Thoracic aorta (tissue), 2 donors: ENCODE data around the gene CTIF. TPM values are rescaled to one million over a fixed set of nuclear protein-coding genes. Genes with fewer than 3 reads are reported as not detected.
A peak's percentile ranks its signal among the peaks of the same experiment; 100 is the strongest.

Experiments used
- ATAC-seq: fragments of 150-250 bp; one replicate; pipeline ENCODE4 v1.8.0; 2017; ENCODE audit warnings: low read depth; ENCODE audit not compliant: insufficient number of reproducible peaks, low FRiP score
- DNase-seq: peaks from one replicate; pipeline ENCODE4 v3.0.0-alpha.2; 2020; ENCODE audit warnings: low spot score
- H3K27ac ChIP-seq, 2 donors: fragments of 200-600 bp; sonication (generic); 1 replicate in 1 of 2; 2 replicates in 1 of 2; pipeline ENCODE4 v1.5.1; 2016; ENCODE audit warnings: mild to moderate bottlenecking in 2 of 2, moderate library complexity in 2 of 2
- H3K27me3 ChIP-seq: fragments of 200-600 bp; sonication (generic); replicated peaks from 2 replicates; pipeline ENCODE4 v1.6.0; 2016; ENCODE audit warnings: mild to moderate bottlenecking; ENCODE audit not compliant: insufficient read depth
- H3K36me3 ChIP-seq: fragments of 200-600 bp; sonication (generic); one replicate; pipeline ENCODE4 v1.5.1; 2016
- H3K4me1 ChIP-seq, 2 donors: fragments of 200-600 bp; sonication (generic); 1 replicate in 1 of 2; 2 replicates in 1 of 2; pipeline versions ENCODE4 v1.5.1 to v1.6.0; 2016; ENCODE audit warnings: low read depth in 2 of 2, mild to moderate bottlenecking in 1 of 2; ENCODE audit not compliant: control insufficient read depth in 1 of 2
- H3K4me3 ChIP-seq: fragments of 200-600 bp; sonication (generic); 2 replicates; pipeline ENCODE4 v1.5.1; 2016; ENCODE audit warnings: mild to moderate bottlenecking
- H3K9me3 ChIP-seq: fragments of 200-600 bp; sonication (generic); 2 replicates; pipeline ENCODE4 v1.5.1; 2016
- CTCF ChIP-seq: fragments of 200-600 bp; sonication (generic); IDR thresholded peaks from one replicate; pipeline ENCODE4 v1.5.1; 2019; ENCODE audit warnings: antibody characterized with exemption
- total RNA-seq, 2 donors: library from RNA; depleted of rRNA; stranded (reverse); fragments of >200 nt; gene quantifications; one replicate each; pipeline versions ENCODE4 v1.1.0 to v1.2.3, GENCODE V29; 2016

The CTIF gene
- total RNA-seq, 2 donors from 2014 or later, result 63.3 to 125 TPM

DNA sequence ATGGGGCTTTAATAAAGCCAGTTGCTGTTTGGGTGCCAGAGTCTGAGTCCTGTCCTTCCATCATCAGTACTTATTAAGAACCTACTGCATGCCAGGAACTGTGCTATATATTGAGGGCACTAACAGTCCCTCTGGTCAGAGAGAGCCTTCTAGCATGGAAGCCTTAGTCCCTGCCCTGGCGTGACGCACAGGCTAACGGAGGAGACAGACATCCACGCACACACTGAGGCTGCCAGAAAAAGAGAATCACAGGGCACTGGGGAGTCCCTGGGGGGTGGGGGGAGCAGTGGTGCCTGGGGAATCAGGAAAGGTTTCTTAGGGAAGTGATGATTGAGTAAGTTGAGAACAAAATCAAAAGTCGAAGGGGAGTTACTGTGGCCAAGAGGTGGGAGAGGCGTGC is 31.5 kb downstream of the CTIF start:
- H3K4me3 ChIP-seq, result no peak overlapping the region
- DNase-seq (no peak), ATAC-seq (no peak)
- no peaks in the 10 kb centered on the region for H3K9me3 ChIP-seq
- peak overlapping the region in 1 of 2 donors; percentile 21 for H3K27ac ChIP-seq
- no peak for TF ChIP-seq CTCF
- no peaks in the 10 kb centered on the region for H3K27me3 ChIP-seq
- no peaks in the 10 kb centered on the region for H3K36me3 ChIP-seq
- H3K4me1 ChIP-seq, result peaks cover 18 to 35% of the 10 kb centered on the region in 2 donors

DNA sequence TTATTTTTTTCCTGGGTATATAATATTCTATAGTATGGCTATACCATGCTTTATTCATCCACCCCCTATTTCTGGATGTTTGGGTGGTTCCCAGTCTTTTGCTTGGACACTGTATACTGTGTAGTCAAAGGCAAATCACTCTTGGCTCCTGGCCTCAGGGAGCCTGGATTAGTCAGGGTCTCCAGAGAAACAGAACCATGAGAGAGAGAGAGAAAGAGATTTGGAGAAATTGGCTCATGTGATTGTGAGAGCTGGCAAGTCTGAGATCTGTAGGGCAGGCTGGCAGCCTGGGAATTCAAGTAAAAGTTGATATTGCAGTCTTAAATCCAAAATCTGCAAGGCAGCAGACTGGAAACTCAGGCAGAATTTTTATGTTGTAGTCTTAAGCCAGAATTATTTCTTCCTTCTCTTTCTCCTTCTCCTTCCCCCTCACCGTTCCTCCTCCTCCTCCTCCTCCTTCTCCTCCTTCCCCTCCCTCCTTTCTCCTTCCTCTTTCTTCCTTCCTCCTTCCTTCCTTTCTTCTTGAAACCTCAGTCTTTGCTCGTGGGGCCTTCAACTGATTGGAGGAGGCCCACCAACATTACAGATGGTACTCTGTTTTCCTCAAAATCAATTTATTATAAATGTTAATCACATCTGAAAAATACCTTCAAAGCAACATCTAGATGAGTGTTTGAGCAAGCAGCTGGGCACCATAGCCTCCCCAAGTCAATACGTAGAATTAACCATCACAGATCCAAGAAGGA is 33.0 kb downstream of the CTIF start:
- ATAC-seq (no peak), DNase-seq (no peak)
- H3K4me3 ChIP-seq, result no peak overlapping the region
- no peak for TF ChIP-seq CTCF
- H3K27me3 ChIP-seq, result no peaks in the 10 kb centered on the region
- no peaks in the 10 kb centered on the region for H3K9me3 ChIP-seq
- peaks cover 26 to 50% of the 10 kb centered on the region in 2 donors for H3K4me1 ChIP-seq
- no peaks in the 10 kb centered on the region for H3K36me3 ChIP-seq
- peak overlapping the region; percentile 46 to 50 for H3K27ac ChIP-seq

GRCh38 chr18:48572402-48573126 is 33.7 kb downstream of the CTIF start:
- ATAC-seq (no peak), DNase-seq (no peak)
- H3K27ac ChIP-seq, result peak overlapping the region; percentile 46 to 50
- H3K9me3 ChIP-seq, result no peaks in the 10 kb centered on the region
- H3K4me3 ChIP-seq, result no peak overlapping the region
- no peaks in the 10 kb centered on the region for H3K36me3 ChIP-seq
- no peaks in the 10 kb centered on the region for H3K27me3 ChIP-seq
- peaks cover 26 to 53% of the 10 kb centered on the region in 2 donors for H3K4me1 ChIP-seq
- TF ChIP-seq CTCF, result no peak

DNA sequence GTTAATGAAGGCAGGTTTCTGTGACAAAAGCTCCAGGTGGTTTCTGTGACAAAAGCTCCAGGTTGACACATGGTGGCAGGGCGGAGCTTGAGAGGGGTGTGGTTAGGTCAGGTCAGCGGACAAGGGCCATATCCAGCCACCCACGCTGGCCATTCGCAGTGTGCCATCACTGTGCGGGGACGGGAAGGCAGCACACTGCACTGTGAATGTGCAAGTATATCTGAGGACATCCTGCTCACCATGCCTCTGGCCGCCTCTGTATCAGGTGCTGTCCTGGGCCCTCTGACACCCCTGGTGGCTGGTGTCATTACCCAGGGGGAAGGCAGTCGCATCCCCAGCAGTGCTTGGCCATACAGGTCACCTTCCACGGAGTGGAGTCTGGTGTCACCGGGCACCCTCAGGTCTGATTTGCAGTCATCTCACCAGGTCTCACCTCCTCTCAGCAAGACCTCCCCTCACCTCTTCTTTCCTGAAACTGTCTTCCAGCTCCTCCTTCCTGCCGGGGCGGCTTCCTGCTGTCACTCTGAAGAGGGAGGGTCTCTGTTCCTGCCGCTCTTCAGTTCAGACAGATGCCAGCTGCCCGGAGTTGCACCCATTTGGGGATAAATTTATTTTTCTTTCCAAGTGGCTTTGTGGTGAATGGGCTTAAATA is 34.9 kb downstream of the CTIF start:
- Histone ChIP-seq H3K9me3 (no peaks in the 10 kb centered on the region), H3K36me3 (no peaks in the 10 kb centered on the region), H3K4me1 (peaks cover 26 to 53% of the 10 kb centered on the region in 2 donors), H3K27ac (peak overlapping the region in 1 of 2 donors; percentile 46), H3K4me3 (no peak overlapping the region), H3K27me3 (no peaks in the 10 kb centered on the region)
- DNase-seq (no peak), ATAC-seq (no peak)
- TF ChIP-seq CTCF, result no peak
